NCI-H1092 treated with DMSO at 0.1 percent for 48 hours (cell line): ENCODE data around the gene ABCA3.

Experiments used
- DNase-seq: peaks from one replicate; lab custom pipeline; 2025; lab: John Stamatoyannopoulos, UW

The ABCA3 gene

DNA sequence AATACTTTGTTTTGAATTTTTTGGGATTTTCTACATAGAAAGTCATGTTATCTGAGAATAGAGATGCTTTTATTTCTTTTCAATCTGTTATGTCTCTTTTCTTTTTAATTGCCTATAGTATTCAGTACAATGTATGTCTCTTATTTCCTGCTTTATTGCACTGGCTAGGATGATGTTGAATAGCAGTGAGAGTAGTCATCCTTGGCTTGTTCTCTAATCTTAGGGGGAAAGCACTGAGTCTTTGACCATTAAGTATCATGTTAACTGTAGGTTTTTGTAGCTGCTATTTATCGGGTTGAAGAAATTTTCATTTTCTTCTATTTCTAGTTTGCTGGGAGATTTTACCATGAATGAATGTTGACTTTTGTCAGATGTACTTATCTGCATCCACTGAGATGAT is 10.0 kb upstream of the ABCA3 start:
- no peak for DNase-seq

DNA sequence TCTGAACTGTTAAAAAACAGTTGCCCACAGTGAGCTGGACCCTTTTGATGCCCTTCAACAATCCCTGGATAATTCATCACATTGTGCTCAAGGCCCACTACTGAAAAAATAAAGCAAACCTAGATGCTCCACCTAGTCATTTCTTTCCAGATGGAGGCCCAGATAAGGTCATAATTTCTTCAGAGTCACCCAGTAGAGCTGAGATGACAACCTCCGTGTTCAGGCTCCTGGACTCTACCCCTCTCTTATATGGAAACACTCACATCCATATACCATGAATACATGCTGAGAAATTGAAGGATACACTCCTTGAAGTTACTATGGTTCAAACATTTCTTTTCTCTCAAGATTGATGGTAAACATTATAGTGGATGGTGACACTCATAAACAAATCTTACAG is 2.7 kb upstream of the ABCA3 start:
- DNase-seq, result no peak

DNA sequence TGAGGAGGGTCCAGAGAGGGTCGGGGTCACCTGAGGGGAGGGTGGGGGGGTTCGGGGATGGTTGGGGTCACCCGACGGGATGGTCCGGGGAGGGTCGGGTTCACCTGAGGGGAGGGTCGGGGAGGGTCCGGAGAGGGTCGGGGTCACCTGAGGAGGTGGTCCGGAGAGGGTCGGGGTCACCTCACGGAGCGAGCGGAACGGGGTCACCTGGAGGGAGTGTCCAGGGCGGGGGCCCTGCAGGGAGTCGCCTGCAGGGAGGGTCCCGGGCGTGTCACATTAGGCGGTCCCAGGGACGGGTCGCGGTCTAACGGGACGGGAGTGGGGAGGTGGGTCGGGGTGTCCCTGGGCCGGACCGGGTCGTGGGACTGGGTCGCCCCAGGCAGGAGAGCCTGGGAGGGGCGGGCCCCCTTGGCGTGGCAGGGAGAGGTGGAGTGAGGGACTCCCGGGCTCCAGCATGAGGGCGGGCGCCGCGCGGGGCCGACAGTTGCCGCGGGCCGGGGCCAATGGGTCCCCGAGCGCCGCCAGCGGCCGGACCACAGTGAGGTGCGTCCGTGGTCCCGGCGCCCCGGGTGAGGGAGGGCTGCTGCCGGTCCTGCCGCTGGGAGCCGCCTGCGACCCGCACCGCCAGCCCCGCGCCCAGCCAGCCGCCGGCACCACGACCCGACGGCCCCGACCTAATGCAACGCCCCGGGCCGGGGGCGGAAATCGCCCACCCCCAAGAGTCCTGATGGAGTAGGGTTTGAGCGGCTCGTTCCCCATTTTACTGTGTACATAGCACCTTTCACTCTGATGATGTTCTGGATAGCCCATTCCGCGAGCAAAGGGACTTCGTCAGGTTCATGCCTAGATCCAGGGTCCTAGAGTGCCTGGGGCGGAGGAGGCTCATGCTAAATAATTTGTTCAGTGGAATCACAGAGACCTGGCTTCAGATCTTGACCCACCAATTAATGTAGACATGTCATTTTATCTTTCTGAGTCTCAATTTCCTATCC is 1.2 kb upstream of the ABCA3 start:
- DNase-seq, result no peak

DNA sequence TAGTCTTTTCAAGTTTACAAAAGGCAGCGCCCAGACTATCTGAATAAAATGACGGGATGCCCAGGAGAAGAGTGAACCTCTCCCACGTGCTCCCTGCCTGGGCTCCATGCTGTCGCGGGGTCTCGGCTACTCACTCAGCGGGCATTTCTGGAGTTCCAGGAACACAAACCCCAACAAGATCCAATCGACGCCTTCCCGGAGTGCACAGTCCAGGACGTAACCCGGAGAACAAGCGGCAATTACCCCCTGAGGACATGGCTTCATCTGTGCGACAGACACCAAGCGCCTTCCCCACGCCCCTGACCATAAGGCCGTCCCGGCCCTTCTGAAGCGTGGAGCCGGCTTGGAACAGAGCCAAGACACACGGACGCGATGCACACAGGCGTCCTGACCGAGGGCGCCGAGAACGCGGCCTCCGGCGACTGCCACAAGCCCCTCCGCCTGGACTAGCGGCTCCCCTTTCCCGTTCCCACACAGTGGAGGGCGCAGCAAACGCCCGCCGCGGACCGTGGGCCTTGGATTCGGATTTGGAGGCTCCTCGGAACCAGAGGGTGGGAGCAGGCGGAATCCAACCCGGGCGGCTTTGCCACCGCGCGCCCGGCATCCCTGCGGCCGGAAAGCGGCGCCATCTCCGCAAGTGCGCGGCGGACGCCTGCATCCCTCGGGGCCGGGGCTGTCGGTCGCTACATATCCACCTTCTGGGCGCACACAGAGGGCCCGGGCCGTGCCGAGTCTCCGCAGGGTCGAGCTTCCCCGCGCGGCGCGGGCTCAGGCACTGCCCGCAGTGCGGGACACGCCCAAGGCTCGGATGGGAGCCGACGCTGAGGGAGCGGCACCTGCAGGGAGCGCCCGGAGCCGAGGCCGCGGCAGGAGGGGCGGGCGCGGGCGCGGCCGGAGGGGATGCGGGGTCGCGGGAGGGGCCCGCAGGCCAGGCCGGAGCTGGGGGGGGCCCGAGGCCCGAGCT is 725 bp downstream of the ABCA3 start:
- peak; percentile 73 for DNase-seq

DNA sequence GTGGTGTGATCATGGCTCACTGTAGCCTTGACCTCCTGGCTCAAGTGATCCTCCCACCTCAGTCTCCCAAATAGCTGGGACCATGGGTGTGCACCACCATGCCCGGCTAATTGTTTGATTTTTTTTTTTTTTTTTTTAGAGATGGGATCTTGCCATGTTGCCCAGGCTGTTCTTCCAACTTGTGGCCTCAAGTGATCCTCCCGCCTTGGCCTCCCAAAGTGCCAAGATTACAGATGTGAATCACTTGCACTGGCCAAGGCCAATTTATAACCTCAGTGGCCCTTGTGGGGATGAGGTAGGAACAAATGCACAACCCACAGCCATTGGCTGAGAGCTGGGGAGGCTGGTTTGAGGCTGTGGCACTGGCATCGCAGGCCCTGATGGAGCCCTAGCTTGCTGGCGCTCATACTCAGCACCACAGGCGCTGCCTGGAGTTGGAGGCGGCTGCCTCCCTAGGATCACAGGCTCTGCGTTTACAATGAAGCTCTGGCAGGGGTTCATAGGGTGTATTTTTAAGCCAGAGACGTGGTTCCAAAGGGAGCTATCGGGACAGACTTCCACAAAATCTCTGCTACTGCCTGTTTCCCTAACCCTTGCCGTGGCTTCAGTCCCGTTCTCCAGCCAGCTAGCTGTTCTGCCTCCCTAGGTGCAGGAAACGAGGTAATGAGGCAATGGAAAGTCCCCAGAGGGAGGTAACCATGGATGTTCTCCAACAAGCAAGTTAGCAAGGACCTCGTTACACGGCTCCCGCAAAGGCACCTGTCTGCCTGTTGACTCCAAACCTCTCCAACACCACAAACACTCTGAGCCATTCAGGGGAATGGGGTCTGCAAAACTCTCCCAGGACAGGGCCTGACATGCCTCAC is 2.9 kb downstream of the ABCA3 start:
- peak; percentile 29 for DNase-seq

DNA sequence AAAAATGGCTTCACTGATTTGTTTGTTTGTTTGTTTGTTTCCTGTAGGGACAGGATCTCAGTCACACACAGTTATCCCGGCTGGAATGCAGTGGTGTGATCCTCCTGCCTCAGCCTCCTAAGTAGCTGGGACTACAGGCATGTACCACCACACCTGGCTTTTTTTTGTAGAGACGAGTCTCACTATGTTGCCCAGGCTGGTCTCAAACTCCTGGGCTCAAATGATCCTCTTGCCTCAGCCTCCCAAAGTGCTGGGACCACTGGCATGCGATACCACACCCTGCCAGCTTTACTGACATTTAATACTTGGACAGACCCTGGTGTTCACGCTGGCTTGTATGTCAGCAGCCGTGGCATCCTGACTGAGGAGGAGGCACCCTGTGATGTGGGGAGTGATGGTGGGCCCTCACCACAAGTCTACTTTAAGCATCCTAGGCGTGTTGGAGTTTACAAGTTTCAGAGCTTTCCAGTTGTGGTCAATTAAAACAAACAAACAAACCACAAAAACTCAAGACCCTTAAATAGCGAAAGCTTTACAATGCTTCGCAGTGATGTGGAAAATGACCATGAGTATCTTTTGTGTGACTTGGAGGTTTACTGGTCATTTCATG is 5.1 kb downstream of the ABCA3 start:
- DNase-seq, result no peak

DNA sequence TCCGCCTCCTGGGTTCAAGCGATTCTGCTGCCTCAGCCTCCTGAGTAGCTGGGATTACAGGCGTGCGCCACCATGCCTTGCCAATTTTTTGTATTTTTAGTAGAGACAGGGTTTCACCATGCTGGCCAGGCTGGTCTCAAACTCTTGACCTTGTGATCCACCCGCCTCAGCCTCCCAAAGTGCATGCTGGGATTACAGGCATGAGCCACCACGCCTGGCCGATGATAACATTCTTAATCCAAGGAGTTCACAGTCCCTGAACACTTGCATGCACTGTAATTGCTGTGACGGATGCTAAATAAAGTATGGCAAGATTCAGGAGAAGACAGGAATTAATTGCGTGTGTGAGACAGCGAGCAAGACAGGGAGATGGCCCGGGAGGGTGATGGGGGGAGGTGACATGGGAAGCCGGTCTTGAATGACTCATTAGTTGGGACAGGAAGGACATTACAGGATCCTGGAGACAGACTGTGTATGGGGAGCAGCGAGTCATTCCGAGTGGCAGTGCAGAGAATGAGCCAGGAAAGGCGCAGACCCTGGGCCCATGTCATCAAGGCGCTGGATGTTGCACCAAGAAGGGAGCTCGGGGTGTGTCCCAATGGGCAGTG is 6.7 kb downstream of the ABCA3 start:
- DNase-seq, result no peak

DNA sequence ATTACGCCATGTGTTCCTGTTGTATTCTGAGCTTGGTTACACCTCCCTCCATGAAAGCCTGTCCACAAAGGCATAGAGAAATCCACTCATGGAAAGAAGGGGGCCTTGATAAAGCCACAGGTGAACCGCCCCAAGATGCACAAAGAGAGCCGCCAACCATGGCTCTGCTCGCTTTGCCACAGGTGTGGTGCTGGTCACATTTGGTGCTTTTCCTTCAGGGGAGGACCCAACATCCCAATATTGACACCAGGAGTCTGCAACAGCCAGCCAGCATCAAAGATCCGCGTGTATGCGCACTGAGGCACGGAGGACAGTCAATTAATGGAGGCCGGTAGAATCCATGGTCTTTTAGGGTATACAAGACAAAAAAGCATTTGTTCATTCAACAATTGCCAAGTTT is 7.3 kb downstream of the ABCA3 start:
- DNase-seq, result no peak

DNA sequence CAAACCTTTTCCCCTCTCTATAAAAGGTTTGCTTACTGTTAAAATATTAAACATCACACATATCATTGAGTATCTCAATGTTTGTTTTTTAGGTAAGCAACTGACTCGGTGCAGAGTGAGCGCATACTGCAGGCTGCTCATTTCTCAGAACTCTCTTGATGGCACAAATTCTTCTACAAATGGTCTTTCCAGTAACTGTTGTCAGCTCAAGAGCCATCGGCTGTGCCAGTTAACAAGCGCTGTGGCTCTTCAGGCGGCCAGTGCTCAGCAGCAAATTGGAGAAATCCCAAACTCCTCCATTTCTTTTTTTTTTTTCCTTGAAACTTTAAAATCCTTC is 8.6 kb downstream of the ABCA3 start:
- DNase-seq, result no peak

DNA sequence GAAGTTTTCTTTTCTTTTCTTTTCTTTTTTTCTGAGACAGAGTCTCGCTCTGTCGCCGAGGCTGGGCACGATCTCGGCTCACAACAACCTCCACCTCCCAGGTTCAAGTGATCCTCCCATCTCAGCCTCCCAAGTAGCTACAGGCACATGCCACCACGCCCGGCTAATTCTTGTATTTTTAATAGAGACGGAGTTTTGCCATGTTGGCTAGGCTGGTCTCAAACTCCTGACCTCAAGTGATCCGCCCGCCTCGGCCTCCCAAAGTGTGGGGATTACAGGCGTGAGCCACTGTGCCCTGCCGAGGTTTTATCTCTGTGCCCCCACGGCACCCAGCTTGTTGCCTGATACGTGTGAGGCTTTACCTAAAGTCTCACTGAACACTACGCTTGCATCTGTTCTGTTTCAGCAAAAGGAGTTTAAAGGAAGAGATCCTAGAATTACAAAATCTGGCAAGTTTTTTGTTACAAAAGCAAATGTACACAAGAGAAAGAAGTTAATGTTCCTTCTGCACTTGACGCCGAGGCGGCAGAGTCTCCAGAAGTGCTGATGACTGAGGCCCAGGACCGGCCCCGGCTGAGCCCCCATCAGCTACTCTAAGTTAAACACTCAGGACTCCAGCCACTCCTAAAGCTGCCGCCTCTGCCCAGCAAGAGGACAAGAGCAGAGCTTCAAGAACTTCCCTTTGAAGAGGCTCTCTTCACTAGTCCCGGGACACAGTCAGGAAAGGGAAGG is 9.2 kb downstream of the ABCA3 start:
- no peak for DNase-seq

DNA sequence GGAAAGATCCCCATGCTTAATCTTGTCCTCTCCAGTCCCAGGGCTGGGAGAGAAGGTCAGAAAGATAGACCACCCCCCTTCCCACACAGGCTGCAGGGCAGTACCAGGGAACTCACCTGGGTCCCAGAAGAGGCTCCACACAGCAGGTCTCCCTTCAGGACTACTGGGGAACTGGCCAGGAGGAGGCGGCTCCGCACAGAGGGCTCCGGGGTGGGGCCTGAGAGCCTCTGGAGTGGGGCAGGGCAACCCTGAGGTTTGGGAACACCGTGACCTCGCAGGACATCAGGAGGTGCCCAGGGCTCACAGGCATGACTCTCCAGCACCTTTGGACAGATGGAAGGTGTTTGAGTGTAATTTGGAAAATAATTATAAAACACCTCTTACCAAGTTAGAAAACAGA is 11.0 kb downstream of the ABCA3 start:
- no peak for DNase-seq

DNA sequence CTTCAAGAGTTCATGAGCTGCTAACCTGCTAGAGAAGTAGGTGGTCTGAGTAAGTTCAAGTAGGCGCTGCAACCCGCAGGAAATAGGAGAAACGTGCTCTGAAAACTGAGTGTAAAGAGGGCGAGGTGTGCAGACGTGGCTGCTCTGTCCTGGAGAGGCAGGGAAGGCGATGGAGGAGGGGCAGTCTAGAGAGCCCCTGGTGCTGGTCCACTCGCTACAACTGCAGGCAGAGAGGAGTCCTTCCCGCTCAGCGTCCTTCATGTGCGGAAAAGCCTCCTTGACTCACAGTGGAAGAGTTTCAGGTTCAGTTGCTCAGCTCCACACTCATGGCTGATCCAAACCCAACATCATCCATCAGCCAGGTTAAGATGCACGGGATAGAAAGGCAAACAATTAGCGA is 12.1 kb downstream of the ABCA3 start:
- no peak for DNase-seq

DNA sequence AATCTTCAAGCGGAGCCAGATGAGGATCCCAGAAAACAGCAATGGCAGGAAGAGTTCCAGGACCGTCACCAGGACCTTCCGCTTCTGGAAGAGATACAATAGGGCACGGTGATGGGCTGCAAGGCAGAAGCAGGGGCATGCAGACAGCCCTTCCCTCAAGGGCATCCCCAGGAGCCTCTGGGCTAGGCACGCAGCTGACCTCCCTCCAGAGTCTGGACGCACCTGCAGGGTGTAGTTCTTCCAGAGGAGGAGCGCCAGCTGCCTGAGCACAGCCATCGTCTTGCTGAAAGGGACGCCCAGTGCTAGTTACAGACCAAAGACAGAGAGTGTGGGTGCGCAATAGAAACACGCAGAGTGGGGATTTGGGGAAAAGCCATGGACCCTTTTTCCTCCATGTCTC is 14.3 kb downstream of the ABCA3 start:
- DNase-seq, result no peak

DNA sequence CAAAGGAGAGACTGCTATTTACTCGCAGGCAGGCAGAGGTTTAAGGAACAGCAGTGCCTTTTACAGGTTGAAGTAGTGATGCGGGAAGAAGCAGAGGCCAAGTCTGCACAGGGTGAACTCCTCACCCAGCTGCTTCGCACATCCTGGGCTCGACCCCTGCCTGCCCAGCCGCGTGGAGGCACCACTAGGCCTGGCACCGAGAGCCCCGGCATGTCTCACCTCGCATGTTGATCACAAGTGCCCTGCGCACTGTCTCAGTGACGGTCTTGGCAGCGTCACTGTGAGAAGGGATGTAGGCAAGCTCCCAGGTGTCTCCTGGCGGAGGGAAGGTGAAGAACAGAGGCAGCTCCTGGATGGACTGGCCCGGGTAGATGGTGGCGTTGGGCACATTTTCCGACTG is 14.7 kb downstream of the ABCA3 start:
- DNase-seq, result no peak

DNA sequence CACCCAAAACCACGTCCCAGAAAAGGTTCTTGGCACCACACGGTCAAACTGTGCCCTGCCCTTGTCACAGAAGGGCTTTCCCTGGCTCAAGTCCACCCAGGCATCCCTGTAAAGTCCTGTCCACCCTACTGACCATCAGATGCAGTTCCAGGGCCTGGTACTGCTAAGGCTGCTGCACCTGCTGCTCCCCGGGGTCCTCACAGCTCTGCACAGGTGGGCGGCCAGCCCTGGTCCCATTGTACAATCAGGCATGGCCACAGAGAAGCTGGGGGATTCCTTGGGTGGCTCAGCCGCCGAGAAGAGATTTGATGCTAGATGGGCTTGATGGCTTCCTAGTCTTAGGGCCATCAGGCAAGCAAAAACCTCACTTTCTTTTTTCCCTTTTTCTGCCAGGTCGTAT is 15.3 kb downstream of the ABCA3 start:
- DNase-seq, result no peak

DNA sequence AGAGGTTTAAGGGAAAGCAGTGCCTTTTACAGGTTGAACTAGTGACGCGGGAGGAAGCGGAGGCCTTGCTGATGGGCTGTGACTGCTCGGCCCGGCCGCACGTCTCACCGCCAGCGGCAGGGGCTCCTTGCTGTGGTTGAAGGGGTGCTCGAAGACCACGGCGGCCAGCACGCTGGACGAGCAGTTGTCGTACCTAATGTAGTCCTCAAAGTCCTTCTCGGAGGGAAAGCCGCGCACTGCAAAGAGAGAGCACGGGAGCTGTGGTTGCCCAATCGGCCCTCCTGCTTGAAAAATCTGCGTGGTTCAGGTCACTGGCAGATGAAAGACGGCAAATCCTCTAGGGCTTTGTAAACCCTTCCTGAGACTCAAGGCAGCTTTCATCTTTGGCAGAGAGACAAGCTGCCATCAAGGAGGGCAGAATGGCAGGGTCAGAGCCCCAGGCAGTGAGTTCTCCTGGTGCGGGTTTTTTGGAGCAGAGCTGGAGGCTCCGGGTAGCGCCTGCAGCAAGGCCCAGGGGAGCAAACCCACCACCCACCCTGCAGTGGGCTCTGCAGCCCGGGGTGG is 16.1 kb downstream of the ABCA3 start:
- DNase-seq, result no peak

DNA sequence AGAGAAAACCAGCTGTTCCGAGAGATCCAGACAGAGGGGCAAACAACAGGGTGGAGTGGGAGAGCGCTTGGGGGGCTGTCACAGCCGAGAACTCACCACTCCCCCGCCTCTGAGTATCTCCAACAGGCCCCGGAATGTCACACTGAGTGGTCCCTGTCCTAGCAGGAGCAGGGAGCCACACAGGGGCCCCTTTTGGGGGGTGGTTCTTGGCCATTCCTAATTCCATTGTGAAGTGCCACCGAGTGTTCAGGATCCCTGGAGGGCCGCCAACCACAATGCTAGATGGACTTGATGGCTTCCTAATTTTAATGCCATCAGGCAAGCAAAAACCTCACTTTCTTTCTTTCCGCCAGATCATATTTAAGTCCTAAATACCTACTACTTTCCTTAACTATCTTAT is 16.8 kb downstream of the ABCA3 start:
- DNase-seq, result no peak

DNA sequence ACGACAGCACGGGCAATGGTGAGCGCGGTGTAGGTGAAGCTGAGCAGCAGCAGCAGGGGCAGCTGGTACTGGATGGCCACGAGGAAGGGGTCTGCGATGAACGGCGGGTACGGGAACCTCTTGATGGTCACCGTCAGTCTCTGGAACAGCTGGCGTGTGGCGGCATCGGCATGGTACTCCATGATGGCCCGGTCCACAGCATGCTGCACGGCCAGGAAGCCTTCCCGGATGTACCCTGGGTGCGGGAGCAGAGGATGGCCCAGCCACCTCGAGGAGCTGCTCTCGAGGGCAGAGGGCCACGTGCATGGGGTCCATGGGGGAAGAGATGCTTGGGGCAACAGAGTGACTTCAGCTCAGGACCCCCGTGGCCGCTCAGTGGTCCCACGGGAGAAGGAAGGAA is 20.9 kb downstream of the ABCA3 start:
- DNase-seq, result no peak

DNA sequence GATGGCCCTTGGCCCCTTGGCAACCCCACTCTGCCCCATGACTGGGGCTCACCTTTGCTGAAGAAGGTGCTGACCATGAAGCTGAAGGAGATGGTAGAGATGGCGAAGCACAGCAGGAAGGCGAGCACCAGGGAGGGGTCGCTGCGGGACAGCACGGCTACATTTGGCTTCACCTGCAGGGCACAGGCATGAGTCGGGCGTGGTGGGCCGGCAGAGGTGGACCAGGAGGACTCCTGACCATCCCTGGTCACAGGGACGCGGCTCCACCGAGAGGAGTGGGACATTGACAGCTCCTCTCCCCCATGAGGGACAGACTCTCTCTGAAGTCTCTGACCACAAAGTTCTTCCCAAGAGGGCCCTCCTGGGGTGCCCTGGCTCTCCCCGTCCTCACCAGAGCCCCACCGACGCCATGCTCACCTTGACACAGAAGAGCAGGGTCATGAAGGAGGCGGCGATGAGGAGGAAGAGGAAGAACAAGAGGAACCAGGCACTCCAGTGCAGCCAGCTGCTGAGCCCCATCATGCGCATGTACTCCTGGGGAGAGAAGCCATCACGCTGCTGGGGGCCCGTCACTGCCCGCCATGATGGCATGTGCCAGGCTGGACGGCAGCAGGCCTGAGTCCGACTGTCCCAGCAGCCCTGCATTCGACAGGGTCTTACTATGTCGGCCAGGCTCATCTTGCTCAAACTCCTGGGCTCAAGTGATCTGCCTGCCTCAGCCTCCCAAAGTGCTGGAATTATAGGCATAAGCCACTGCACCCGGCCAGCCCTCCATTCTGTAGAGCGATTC is 23.1 kb downstream of the ABCA3 start:
- DNase-seq, result no peak
